HG03558 (cell line): ENCODE results near the gene MYPN.
A peak's percentile ranks its signal among the peaks of the same experiment; 100 is the strongest.
"Not testable (repeated sequence)": the region's sequence is repeated elsewhere in the genome, so short reads cannot be mapped to it uniquely, and the experiment has no call there.

Experiments used
- ATAC-seq: cut with Tn5 transposase; IDR thresholded peaks from one replicate; pipeline ENCODE4 v1.9.1; 2021; ENCODE audit warnings: moderate number of reproducible peaks; ENCODE audit not compliant: unreplicated experiment; ENCODE audit errors: extremely low read depth

The MYPN gene

GRCh38 chr10:68158031-68158430 lies 48.7 kb downstream of the MYPN start:
- no peak for ATAC-seq

- peak; percentile 98 for ATAC-seq
Observed at GRCh38 chr10:68163735-68164134, 54.4 kb downstream of the MYPN start.

GRCh38 chr10:68165643-68166042 lies 56.4 kb downstream of the MYPN start:
- ATAC-seq, result no peak

GRCh38 chr10:68166871-68167585 lies 57.7 kb downstream of the MYPN start:
- ATAC-seq, result no peak

GRCh38 chr10:68167586-68168189 lies 58.4 kb downstream of the MYPN start:
- no peak for ATAC-seq

GRCh38 chr10:68171539-68172080 lies 62.3 kb downstream of the MYPN start:
- no peak for ATAC-seq

GRCh38 chr10:68172324-68172723 lies 63.0 kb downstream of the MYPN start:
- no peak for ATAC-seq

- ATAC-seq, result no peak
Observed at GRCh38 chr10:68175949-68176348, 66.7 kb downstream of the MYPN start.

- no peak for ATAC-seq
Observed at GRCh38 chr10:68176797-68177196, 67.5 kb downstream of the MYPN start.

GRCh38 chr10:68178592-68178991 lies 69.3 kb downstream of the MYPN start:
- no peak for ATAC-seq

- no peak for ATAC-seq
Observed at GRCh38 chr10:68179016-68179415, 69.7 kb downstream of the MYPN start.

- no peak for ATAC-seq
Observed at GRCh38 chr10:68180490-68180889, 71.2 kb downstream of the MYPN start.

GRCh38 chr10:68184546-68184945 lies 75.3 kb downstream of the MYPN start:
- ATAC-seq, result no peak

- no peak for ATAC-seq
Observed at GRCh38 chr10:68185085-68185484, 75.8 kb downstream of the MYPN start.

GRCh38 chr10:68188835-68189234 lies 79.5 kb downstream of the MYPN start:
- ATAC-seq, result no peak

GRCh38 chr10:68192113-68192512 lies 82.8 kb downstream of the MYPN start:
- no peak for ATAC-seq

- ATAC-seq, result no peak
Observed at GRCh38 chr10:68194290-68194689, 85.0 kb downstream of the MYPN start.

GRCh38 chr10:68195776-68196175 lies 86.5 kb downstream of the MYPN start:
- not testable (repeated sequence) for ATAC-seq

GRCh38 chr10:68196701-68197100 lies 87.4 kb downstream of the MYPN start:
- no peak for ATAC-seq

GRCh38 chr10:68202960-68203353 lies 93.7 kb downstream of the MYPN start:
- no peak for ATAC-seq

- no peak for ATAC-seq
Observed at GRCh38 chr10:68208424-68209042, 99.2 kb downstream of the MYPN start.
